LNCAP (cell line): ENCODE measurements around the gene HLA-DPB1.

Experiments
- TF ChIP-seq, protein P1 (sequence below): fragments of 450-650 bp; IDR thresholded peaks from 2 replicates; pipeline ENCODE4 v1.5.1; 2017; ENCODE audit warnings: mild to moderate bottlenecking

HLA-DPB1 gene

DNA sequence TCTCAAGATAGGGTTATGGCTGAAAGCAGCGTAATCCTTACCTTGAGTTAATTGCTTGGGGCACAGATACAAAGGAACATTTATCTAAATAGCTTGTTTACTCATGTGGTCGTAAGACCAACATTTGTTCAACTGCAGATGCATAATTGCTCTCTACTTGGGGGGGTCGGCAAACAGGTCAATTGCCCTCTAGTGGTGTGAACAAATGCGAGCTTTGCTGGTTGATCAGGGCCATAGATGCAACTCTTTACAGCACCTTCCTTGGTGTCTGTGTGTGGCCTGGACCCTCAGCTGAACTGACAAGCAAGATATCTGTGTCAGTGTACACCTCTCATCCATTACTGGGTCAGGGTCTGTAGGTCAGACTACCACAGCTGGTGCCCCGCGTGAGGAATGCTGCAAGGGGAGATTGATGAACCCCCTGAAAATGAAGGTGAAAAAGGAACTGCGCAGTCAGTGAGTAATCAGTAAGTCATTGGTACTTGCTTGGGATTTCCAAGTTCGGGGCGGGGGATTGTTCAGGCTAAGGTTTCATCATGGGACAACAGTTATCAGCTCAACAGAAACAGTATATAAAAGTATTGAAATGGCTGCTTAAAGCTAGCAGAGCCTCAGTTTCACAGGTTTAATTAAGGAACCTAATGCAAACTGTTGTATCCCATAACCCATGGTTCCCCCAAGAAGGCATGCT lies 26.3 kb upstream of the HLA-DPB1 start:
- TF ChIP-seq, protein P1, sequence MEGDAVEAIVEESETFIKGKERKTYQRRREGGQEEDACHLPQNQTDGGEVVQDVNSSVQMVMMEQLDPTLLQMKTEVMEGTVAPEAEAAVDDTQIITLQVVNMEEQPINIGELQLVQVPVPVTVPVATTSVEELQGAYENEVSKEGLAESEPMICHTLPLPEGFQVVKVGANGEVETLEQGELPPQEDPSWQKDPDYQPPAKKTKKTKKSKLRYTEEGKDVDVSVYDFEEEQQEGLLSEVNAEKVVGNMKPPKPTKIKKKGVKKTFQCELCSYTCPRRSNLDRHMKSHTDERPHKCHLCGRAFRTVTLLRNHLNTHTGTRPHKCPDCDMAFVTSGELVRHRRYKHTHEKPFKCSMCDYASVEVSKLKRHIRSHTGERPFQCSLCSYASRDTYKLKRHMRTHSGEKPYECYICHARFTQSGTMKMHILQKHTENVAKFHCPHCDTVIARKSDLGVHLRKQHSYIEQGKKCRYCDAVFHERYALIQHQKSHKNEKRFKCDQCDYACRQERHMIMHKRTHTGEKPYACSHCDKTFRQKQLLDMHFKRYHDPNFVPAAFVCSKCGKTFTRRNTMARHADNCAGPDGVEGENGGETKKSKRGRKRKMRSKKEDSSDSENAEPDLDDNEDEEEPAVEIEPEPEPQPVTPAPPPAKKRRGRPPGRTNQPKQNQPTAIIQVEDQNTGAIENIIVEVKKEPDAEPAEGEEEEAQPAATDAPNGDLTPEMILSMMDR: peak; percentile 23; the same call in 1 of the 2 replicates

DNA sequence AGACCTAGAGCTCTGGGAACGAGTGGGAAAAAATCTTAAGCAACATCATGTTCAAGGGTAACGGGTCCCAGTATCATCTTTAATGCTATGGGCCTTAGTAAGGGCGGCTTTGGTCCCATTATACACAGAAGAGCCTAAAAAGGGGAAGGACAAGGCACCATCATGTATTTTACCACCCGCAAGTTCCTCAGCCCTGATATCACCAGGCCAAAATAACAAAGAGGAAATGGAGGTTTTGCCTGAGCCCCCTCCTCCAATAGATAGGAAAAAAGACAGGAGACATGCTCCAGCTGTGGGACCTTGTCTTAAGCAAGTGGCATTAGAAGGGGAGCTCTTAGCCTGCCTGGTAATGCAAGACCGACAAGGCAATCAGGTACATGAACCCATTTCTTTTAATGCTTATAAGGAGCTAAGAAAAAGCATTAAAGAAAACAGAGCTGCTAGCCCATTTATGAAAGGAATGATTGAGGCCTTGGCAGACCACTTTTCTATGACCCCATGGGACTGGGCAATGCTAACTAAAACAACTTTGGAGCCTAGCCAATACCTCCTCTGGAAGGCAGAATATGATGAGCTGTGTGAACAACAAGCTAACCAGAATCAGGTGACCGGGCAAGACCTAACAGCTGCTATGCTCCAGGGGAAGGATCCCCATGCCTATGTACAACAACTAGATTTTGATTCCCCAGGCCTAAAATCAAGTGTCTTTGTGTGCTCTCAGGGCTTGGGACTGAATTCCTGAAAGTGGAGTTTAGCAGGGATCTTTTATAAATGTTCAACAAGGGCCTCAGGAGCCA lies 25.6 kb upstream of the HLA-DPB1 start:
- TF ChIP-seq, protein P1: no peak

DNA sequence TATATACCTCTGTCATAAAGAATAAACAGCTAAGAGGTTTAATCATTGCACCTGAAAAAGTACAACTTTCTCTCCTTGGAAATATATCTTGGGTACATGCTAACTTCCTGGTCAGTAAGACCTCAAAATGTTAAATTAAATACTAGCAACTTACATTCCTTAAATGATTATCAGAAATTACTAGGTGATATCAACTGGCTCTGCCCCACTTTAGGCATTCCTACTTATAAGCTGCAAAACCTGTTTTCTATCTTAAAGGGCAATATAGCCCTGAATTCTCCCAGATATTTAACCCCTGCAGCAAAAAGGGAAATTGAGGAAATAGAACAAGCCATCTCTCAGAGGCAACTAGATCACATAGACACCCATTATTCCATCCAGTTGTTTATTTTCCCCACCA lies 23.2 kb upstream of the HLA-DPB1 start:
- TF ChIP-seq, protein P1: no peak

DNA sequence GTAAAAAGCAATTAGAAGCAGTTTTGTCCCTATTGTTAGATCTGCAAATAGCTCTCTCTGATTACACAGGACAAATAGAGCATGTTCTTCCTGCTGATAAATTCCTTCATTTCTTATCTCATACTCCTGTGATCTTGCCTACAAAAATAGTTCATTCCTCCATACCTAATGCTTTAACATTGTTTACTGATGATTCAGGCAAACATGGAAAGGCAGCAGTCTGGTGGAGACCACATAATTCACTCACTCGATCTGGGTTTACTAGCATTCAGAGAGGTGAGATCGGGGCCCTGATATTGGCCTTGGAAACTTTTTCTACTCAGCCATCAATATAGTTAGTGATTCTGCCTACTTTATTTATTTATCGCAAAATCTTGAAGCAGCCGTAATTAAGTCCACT lies 22.6 kb upstream of the HLA-DPB1 start:
- TF ChIP-seq, protein P1: no peak

DNA sequence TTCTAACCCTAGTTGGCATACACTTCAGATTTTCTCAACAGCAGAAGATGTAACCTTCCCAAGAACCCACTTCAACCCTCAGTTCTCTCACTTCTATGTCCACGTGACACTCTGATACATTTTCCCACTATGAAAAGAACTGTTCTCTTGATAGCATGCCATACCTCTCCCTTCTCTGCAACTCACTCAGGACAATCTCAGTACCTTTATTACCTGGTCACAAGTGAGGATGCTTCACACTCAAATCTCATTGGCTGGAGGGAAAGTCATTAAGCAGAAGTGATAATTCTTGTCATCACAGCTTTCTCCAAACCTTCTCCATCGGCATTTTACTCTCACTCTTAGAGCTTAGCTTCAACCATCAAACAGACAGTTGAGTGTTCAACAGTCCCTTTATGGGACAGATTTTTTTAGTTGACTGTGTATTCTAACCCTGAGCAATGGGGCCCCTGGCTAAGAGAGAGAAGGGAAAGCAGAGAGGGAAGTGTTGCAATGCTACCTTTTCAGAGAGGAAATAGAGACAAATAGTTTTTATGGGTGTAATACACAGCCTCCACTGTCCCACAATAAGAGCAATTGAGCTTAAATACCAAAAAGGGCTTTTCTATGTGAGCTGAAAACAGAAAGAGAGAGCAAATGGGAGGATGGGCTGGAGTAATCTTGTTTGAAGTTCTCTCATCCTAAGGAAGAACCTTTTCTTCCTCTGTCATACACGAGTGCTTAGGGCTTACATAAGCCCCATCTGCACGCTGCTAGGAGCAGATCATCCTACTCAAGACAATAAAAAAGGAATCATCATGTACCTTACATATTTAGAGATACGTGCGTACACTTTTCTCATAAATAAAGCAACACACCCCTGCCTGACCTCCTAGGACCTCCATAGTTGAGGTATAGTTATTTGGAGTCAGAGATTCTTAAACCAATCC lies 18.3 kb upstream of the HLA-DPB1 start:
- TF ChIP-seq, protein P1: no peak

DNA sequence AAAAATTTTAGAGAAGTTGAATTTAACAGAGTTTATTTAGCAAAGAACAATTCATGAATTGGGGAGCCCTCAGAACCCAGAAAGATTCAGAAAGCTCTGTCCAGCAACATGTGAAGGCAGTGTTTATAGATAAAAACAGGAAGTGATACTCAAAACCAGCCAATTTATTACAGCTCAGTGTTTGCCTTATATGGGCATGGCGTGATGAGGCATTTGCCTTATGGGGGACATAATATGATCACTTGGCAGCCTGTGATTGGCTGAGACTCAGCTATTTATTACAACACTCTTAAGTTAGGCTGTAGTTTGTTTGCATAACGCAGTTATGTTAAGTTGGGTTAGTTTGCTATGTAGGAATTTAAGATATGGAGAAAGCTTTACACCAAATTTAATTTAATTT lies 13.8 kb upstream of the HLA-DPB1 start:
- TF ChIP-seq, protein P1: no peak

DNA sequence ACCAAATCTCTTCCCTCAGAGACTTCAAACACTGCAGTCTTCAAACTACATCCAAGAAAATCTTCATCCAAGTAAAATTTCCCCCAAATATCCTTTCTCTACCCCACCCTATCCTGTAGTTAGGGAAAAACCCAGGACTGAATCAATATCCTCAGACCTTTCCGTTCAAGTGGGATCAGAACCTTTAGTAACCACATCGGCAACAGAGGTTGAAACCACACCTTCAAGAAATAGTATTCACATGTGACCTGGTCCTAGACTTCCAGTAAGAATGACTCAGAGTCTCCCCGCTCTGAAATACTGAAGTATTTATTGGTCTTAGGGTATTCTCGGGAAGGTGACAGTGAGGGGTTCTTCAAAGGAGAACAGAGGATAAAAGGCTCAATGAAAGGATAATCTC lies 11.1 kb upstream of the HLA-DPB1 start:
- TF ChIP-seq, protein P1: no peak
